GM23338 (cell line): Measurements from ENCODE around the gene SLC37A2. TPM values are rescaled to one million over a fixed set of nuclear protein-coding genes. Genes with fewer than 3 reads are reported as not detected.

Experiments used
- ATAC-seq: fragments of 200-7000 bp; cut with Tn5 transposase; 3 replicates; pipeline ENCODE4 v1.9.1; 2020
- DNase-seq: peaks from one replicate; pipeline ENCODE4 v3.0.0-alpha.2; 2015; ENCODE audit warnings: low spot score
- H2AFZ ChIP-seq: fragments of 200-600 bp; sonication (generic); 2 replicates; pipeline ENCODE4 v1.8.0; 2016; ENCODE audit warnings: antibody characterized with exemption, mild to moderate bottlenecking, moderate library complexity
- H3F3A ChIP-seq: fragments of 200-600 bp; sonication (generic); replicated peaks from 2 replicates; pipeline ENCODE4 v1.8.0; 2017; ENCODE audit warnings: antibody characterized with exemption, mixed run types, low read depth
- H3K27ac ChIP-seq: fragments of 200-600 bp; sonication (generic); 2 replicates; pipeline ENCODE4 v1.6.1; 2016; ENCODE audit warnings: low read depth
- H3K27me3 ChIP-seq: fragments of 200-600 bp; sonication (generic); 2 replicates; pipeline ENCODE4 v1.8.0; 2016; ENCODE audit warnings: mild to moderate bottlenecking, mixed run types, moderate library complexity; ENCODE audit not compliant: insufficient read depth
- H3K36me3 ChIP-seq: fragments of 200-600 bp; sonication (generic); 2 replicates; pipeline ENCODE4 v1.8.0; 2016; ENCODE audit warnings: mild to moderate bottlenecking; ENCODE audit not compliant: insufficient read depth
- H3K4me1 ChIP-seq: fragments of 200-600 bp; sonication (generic); 2 replicates; pipeline ENCODE4 v1.8.0; 2016; ENCODE audit warnings: mild to moderate bottlenecking, moderate library complexity; ENCODE audit not compliant: insufficient read depth
- H3K4me2 ChIP-seq: fragments of 200-600 bp; sonication (generic); 2 replicates; pipeline ENCODE4 v1.7.1; 2017; ENCODE audit warnings: mixed run types
- H3K4me3 ChIP-seq: fragments of 200-600 bp; sonication (generic); 2 replicates; pipeline ENCODE4 v1.6.1; 2016; ENCODE audit warnings: mixed run types
- H3K79me2 ChIP-seq: fragments of 200-600 bp; sonication (generic); replicated peaks from 2 replicates; pipeline ENCODE4 v1.8.0; 2017; ENCODE audit warnings: mild to moderate bottlenecking; ENCODE audit not compliant: insufficient read depth
- H3K9me2 ChIP-seq: fragments of 200-600 bp; sonication (generic); 2 replicates; pipeline ENCODE4 v1.8.0; 2017; ENCODE audit not compliant: insufficient read depth
- H4K20me1 ChIP-seq: fragments of 200-600 bp; sonication (generic); replicated peaks from 2 replicates; pipeline ENCODE4 v1.8.0; 2017; ENCODE audit warnings: mild to moderate bottlenecking; ENCODE audit not compliant: insufficient read depth
- H3K27ac Mint-ChIP-seq: 2 replicates; pipeline ENCODE4 v1.8.0; 2020; ENCODE audit warnings: inconsistent platforms, mild to moderate bottlenecking, moderate library complexity, mixed read lengths
- H3K27me3 Mint-ChIP-seq: 3 replicates; pipeline ENCODE4 v1.8.0; 2022; ENCODE audit warnings: low read depth, mild to moderate bottlenecking, moderate library complexity, mixed read lengths, inconsistent platforms; ENCODE audit not compliant: insufficient read depth, poor library complexity
- H3K36me3 Mint-ChIP-seq: 3 replicates; pipeline ENCODE4 v1.8.0; 2021; ENCODE audit warnings: low read depth, mild to moderate bottlenecking, inconsistent platforms, moderate library complexity, mixed read lengths
- H3K4me1 Mint-ChIP-seq: 3 replicates; pipeline ENCODE4 v1.8.0; 2020; ENCODE audit warnings: mild to moderate bottlenecking, inconsistent platforms, mixed read lengths
- H3K4me3 Mint-ChIP-seq: 3 replicates; pipeline ENCODE4 v1.8.0; 2021; ENCODE audit warnings: moderate library complexity, mild to moderate bottlenecking, inconsistent platforms, mixed read lengths
- H3K9me3 Mint-ChIP-seq: 3 replicates; pipeline ENCODE4 v1.8.0; 2020; ENCODE audit warnings: moderate library complexity, mild to moderate bottlenecking, inconsistent platforms, mixed read lengths
- EZH2 ChIP-seq: fragments of 200-600 bp; sonication (generic); IDR thresholded peaks from one replicate; pipeline ENCODE4 v1.8.0; 2017; ENCODE audit warnings: antibody characterized with exemption, mild to moderate bottlenecking, low read depth; ENCODE audit not compliant: unreplicated experiment
- POLR2AphosphoS5 ChIP-seq: IDR thresholded peaks from 2 replicates; pipeline ENCODE4 v1.6.1; 2016; ENCODE audit warnings: antibody characterized with exemption, low read depth
- ZNF331 ChIP-seq: fragments of 250-450 bp; sonication (Bioruptor Pico); IDR thresholded peaks from 2 replicates; pipeline ENCODE4 v1.5.0; 2020; ENCODE audit warnings: low read depth, mild to moderate bottlenecking, moderate library complexity
- polyA plus RNA-seq: library from polyadenylated mRNA; unstranded; fragments of >200 nt; fragmentation: Nextera tagmentation; extraction: Ambion mirVana; gene quantifications from 2 replicates; pipeline ENCODE4 v1.2.1, GENCODE V29; 2016
- total RNA-seq: library from RNA; depleted of rRNA; stranded (reverse); fragments of >200 nt; shearing (Covaris generic); gene quantifications from 2 replicates; pipeline ENCODE4 v1.2.3, GENCODE V29; 2014
- TF ChIP-seq, protein P1 (sequence below): IDR thresholded peaks from one replicate; pipeline ENCODE4 v1.6.1; 2018; ENCODE audit warnings: antibody characterized with exemption; ENCODE audit not compliant: unreplicated experiment
- TF ChIP-seq, protein P2 (sequence below), 2 experiments: fragments of 200-600 bp in 1 of 2; sonication (generic) in 1 of 2; conservative IDR thresholded peaks; 2 replicates each; pipeline versions ENCODE4 v1.5.1 to v1.6.1; 2016 to 2017; ENCODE audit warnings: antibody characterized with exemption in 2 of 2, low read depth in 2 of 2, mild to moderate bottlenecking in 2 of 2, moderate library complexity in 1 of 2

SLC37A2 gene
- total and polyA plus RNA-seq, 2 experiments from 2014 or later = 0.40 to 1.6 TPM

DNA sequence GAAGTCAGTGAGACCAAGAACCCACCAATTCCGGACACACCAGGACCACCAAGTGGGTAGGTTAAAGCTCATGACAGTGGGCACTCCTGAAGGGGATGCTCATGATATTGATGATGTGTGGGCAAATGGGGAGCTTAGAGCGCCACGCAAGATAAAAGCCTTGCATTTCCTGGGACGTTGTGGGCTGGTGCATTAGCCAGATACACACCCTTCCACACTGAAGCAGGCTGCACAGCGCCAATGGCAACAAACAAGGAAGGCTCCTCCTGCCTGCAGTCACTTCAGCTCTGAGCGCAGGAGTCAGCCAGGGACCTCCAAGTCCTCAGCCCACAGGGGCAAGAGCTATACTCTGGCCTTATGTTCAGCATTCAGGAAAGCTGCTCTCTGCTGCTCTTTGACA lies 27.7 kb downstream of the SLC37A2 start:
- Histone ChIP-seq H4K20me1 (no peaks in the 10 kb centered on the region), H3K4me3 (no peak overlapping the region), H3K79me2 (no peaks in the 10 kb centered on the region), H2AFZ (no peak overlapping the region), H3K27me3 (no peaks in the 10 kb centered on the region), H3K9me2 (no peaks in the 10 kb centered on the region), H3F3A (no peaks in the 10 kb centered on the region), H3K27ac (no peak overlapping the region), H3K4me1 (peaks cover 20% of the 10 kb centered on the region), H3K36me3 (no peaks in the 10 kb centered on the region), H3K4me2 (no peak overlapping the region)
- no peak for TF ChIP-seq EZH2
- TF ChIP-seq, protein P1, sequence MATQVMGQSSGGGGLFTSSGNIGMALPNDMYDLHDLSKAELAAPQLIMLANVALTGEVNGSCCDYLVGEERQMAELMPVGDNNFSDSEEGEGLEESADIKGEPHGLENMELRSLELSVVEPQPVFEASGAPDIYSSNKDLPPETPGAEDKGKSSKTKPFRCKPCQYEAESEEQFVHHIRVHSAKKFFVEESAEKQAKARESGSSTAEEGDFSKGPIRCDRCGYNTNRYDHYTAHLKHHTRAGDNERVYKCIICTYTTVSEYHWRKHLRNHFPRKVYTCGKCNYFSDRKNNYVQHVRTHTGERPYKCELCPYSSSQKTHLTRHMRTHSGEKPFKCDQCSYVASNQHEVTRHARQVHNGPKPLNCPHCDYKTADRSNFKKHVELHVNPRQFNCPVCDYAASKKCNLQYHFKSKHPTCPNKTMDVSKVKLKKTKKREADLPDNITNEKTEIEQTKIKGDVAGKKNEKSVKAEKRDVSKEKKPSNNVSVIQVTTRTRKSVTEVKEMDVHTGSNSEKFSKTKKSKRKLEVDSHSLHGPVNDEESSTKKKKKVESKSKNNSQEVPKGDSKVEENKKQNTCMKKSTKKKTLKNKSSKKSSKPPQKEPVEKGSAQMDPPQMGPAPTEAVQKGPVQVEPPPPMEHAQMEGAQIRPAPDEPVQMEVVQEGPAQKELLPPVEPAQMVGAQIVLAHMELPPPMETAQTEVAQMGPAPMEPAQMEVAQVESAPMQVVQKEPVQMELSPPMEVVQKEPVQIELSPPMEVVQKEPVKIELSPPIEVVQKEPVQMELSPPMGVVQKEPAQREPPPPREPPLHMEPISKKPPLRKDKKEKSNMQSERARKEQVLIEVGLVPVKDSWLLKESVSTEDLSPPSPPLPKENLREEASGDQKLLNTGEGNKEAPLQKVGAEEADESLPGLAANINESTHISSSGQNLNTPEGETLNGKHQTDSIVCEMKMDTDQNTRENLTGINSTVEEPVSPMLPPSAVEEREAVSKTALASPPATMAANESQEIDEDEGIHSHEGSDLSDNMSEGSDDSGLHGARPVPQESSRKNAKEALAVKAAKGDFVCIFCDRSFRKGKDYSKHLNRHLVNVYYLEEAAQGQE = no peak
- Mint-ChIP-seq H3K9me3 (no peaks in the 10 kb centered on the region), H3K4me1 (peaks cover 38% of the 10 kb centered on the region), H3K4me3 (no peak overlapping the region), H3K36me3 (no peaks in the 10 kb centered on the region; the same call in 1 of the 3 replicates), H3K27ac (no peak overlapping the region), H3K27me3 (peaks cover 4% of the 10 kb centered on the region)
- ATAC-seq = no peak; the same call in 2 of the 3 replicates
- no peak for DNase-seq

DNA sequence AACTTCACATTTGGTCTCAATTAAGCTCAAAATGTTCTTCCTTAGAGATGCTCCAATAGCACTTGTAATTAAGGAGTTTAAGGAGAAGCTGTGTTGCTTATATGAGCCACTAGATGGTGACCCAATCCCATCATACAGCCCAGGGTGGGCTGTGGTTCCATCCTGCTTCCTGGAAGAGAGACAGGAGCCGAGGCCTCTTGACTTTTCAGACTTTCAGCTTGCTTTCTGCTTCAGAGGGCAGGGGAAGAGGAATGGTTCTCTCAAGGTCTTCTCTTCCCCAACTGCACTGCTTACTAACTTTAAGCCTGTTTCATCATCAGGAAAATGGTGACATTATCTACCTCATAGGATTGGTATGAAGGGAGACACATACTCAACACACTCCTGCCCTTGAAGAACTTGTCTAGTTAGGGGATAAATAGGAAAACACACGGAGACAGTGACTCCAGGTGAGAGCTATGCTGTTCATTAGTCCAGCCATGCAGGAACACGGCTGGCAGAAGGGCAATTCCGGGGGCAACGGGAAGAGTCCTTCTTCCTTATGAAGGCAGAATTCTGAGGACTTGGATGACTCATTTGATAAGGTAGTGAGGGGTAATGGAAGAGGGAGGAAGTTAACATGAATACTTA lies 28.3 kb downstream of the SLC37A2 start:
- no peak overlapping the region for H2AFZ ChIP-seq
- H3K27ac ChIP-seq = no peak overlapping the region
- H3K9me2 ChIP-seq = no peaks in the 10 kb centered on the region
- no peak overlapping the region for H3K27ac Mint-ChIP-seq
- peaks cover 20% of the 10 kb centered on the region for H3K4me1 ChIP-seq
- no peaks in the 10 kb centered on the region; the same call in 1 of the 2 replicates for H4K20me1 ChIP-seq
- H3K79me2 ChIP-seq = no peaks in the 10 kb centered on the region
- no peaks in the 10 kb centered on the region for H3F3A ChIP-seq
- 0 out of 2 replicates have a peak, but pooled peaks cover under 1% of the 10 kb centered on the region for H3K36me3 ChIP-seq
- ATAC-seq = peak; percentile 93
- no peaks in the 10 kb centered on the region for H3K27me3 ChIP-seq
- H3K4me1 Mint-ChIP-seq = peaks cover 41% of the 10 kb centered on the region
- H3K4me3 ChIP-seq = no peak overlapping the region
- no peak overlapping the region for H3K4me3 Mint-ChIP-seq
- no peaks in the 10 kb centered on the region; the same call in 2 of the 3 replicates for H3K36me3 Mint-ChIP-seq
- H3K27me3 Mint-ChIP-seq = peaks cover 2% of the 10 kb centered on the region
- peak; percentile 87 for DNase-seq
- no peaks in the 10 kb centered on the region for H3K9me3 Mint-ChIP-seq
- no peak overlapping the region for H3K4me2 ChIP-seq
- TF ChIP-seq EZH2 (no peak), POLR2AphosphoS5 (no peak), ZNF331 (CRISPR knock-in tag) (no peak)
- TF ChIP-seq, protein P2, sequence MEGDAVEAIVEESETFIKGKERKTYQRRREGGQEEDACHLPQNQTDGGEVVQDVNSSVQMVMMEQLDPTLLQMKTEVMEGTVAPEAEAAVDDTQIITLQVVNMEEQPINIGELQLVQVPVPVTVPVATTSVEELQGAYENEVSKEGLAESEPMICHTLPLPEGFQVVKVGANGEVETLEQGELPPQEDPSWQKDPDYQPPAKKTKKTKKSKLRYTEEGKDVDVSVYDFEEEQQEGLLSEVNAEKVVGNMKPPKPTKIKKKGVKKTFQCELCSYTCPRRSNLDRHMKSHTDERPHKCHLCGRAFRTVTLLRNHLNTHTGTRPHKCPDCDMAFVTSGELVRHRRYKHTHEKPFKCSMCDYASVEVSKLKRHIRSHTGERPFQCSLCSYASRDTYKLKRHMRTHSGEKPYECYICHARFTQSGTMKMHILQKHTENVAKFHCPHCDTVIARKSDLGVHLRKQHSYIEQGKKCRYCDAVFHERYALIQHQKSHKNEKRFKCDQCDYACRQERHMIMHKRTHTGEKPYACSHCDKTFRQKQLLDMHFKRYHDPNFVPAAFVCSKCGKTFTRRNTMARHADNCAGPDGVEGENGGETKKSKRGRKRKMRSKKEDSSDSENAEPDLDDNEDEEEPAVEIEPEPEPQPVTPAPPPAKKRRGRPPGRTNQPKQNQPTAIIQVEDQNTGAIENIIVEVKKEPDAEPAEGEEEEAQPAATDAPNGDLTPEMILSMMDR (conservative IDR thresholded peaks at IDR 0.05; ENCODE audit: low read depth in 2 of 2) = peak; percentile 89 to 97
